ENCODE results near the gene LENG1. TPM values are rescaled to one million over a fixed set of nuclear protein-coding genes. Genes with fewer than 3 reads are reported as not detected.
"Not testable (repeated sequence)": the region's sequence is repeated elsewhere in the genome, so short reads cannot be mapped to it uniquely, and the experiment has no call there.

Gene LENG1
- total and polyA plus RNA-seq, 10 donors: 7.4 to 14.6 (median 9.0) TPM

DNA sequence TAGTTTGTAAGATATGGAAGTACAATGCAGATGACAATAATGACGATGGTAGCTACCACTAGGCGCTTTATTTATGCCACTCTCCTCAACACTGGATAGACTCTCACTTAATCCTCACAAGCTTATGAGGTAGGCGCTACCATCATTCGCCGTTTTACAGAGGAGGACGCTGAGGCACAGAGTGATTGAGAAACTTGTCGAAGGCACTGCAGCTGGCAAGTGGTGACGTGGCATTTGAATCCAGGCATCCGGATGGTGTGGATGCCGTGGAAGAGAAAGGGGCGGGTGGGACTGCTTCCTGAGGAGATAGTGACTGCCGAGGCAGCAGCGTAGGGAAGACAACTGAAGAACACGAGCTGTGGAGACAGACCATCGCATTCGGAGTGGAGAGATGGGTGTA is 39.9 kb upstream of the LENG1 start:
- H3K36me3 ChIP-seq: peaks cover 0 to 59% (median 31%) of the 10 kb centered on the region in 6 donors
- 86 to 94% (median 91%) methylated on average over 16 of the region's 16 CpGs for WGBS, 5 donors
- peak overlapping the region in 2 of 8 donors; percentile 97 to 98 for H3K27ac ChIP-seq
- H3K4me3 ChIP-seq: no peak overlapping the region
- peaks cover 27 to 53% (median 40%) of the 10 kb centered on the region in 6 donors for H3K4me1 ChIP-seq
- TF ChIP-seq POLR2AphosphoS5 (IDR thresholded peaks at IDR 0.05): peak in 1 of 3 donors; percentile 17
- TF ChIP-seq, protein P1, sequence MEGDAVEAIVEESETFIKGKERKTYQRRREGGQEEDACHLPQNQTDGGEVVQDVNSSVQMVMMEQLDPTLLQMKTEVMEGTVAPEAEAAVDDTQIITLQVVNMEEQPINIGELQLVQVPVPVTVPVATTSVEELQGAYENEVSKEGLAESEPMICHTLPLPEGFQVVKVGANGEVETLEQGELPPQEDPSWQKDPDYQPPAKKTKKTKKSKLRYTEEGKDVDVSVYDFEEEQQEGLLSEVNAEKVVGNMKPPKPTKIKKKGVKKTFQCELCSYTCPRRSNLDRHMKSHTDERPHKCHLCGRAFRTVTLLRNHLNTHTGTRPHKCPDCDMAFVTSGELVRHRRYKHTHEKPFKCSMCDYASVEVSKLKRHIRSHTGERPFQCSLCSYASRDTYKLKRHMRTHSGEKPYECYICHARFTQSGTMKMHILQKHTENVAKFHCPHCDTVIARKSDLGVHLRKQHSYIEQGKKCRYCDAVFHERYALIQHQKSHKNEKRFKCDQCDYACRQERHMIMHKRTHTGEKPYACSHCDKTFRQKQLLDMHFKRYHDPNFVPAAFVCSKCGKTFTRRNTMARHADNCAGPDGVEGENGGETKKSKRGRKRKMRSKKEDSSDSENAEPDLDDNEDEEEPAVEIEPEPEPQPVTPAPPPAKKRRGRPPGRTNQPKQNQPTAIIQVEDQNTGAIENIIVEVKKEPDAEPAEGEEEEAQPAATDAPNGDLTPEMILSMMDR (IDR thresholded peaks at IDR 0.05 in 8 of 11, conservative IDR thresholded peaks at IDR 0.05 in 3 of 11): no peak
- TF ChIP-seq POLR2A (IDR thresholded peaks at IDR 0.05): no peak
- DNase-seq: no peak
- no peaks in the 10 kb centered on the region for H3K27me3 ChIP-seq (replicated peaks in 1 of 7)
- intact Hi-C loops (cut with DNase I; ENCODE audit: low total_unique reads): no loop called here
- H3K9me3 ChIP-seq: no peaks in the 10 kb centered on the region

DNA sequence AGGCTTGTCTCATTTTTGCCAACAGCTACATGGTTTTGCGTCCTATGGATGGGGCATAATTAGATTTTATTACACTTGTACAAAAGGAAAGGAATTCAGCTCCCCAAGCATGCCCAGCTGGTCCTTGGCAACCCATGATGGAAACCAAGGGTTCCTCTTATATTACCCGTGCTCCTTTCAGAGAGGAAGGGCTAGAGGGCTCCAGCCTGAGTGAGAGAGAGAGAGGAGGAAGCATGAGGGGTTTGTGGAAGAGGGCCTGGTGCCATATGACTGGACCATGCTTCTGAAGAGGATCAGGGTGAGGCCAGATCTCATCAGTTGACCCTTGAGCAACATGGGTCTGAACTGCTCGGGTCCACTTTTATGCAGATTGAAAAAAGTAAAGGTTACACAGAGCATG is 37.6 kb upstream of the LENG1 start:
- intact Hi-C loops (cut with DNase I; ENCODE audit: low total_unique reads): no loop called here
- Histone ChIP-seq H3K4me3 (no peak overlapping the region), H3K4me1 (peaks cover 13 to 52% (median 29%) of the 10 kb centered on the region in 6 donors), H3K27me3 (replicated peaks in 1 of 7) (no peaks in the 10 kb centered on the region), H3K9me3 (no peaks in the 10 kb centered on the region), H3K27ac (peak overlapping the region in 2 of 8 donors; percentile 0 to 38), H3K36me3 (peaks cover 0 to 59% (median 25%) of the 10 kb centered on the region in 6 donors)
- WGBS, 5 donors: 78 to 93% (median 85%) methylated on average over 3 of the region's 3 CpGs
- DNase-seq: peak; percentile 16
- TF ChIP-seq POLR2A (IDR thresholded peaks at IDR 0.05) (no peak), POLR2AphosphoS5 (IDR thresholded peaks at IDR 0.05) (peak in 1 of 3 donors; percentile 19)
- TF ChIP-seq, protein P1 (IDR thresholded peaks at IDR 0.05 in 8 of 11, conservative IDR thresholded peaks at IDR 0.05 in 3 of 11): no peak

DNA sequence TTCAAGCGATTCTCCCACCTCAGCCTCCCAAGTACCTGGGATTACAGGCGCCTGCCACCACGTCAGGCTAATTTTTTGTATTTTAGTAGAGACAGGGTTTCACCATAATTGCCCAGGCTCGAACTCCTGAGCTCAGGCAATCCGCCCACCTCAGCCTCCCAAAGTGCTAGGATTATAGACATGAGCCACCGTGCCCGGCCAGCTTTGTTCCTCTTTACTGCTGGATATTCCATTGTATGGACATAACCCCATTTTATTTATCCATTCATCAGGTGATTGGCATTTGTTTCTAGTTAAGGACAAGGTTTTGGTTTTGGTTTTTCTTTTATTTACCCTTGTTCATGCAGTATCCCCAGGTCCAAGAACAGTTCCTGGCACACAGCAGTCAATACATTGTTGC is 37.0 kb upstream of the LENG1 start:
- 95 to 98% (median 96%) methylated on average over 7 of the region's 7 CpGs for WGBS, 5 donors
- Histone ChIP-seq H3K4me1 (peaks cover 13 to 52% (median 29%) of the 10 kb centered on the region in 6 donors), H3K36me3 (peaks cover 0 to 56% (median 19%) of the 10 kb centered on the region in 6 donors), H3K27ac (peak overlapping the region in 2 of 8 donors; percentile 0 to 38), H3K9me3 (no peaks in the 10 kb centered on the region), H3K4me3 (no peak overlapping the region), H3K27me3 (replicated peaks in 1 of 7) (no peaks in the 10 kb centered on the region)
- no peak for TF ChIP-seq POLR2A (IDR thresholded peaks at IDR 0.05)
- TF ChIP-seq, protein P1 (IDR thresholded peaks at IDR 0.05 in 8 of 11, conservative IDR thresholded peaks at IDR 0.05 in 3 of 11): no peak
- TF ChIP-seq POLR2AphosphoS5 (IDR thresholded peaks at IDR 0.05): no peak
- intact Hi-C loops (cut with DNase I; ENCODE audit: low total_unique reads): no loop called here
- DNase-seq: peak; percentile 50

DNA sequence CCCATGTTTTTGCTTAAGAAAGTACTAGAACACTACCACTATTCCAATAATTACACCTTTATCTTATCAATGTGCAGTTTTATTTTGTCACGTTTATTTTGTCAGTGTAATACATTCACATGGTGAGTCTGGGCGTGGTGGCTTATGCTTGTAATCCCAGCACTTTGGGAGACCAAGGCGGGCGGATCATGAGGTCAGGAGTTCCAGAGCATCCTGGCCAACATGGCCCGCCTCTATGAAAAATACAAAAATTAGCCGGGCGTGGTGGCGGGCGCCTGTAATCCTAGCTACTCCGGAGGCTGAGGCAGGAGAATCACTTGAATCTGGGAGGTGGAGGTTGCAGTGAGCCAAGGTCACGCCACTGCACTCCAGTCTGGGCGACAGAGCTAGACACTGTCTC is 34.9 kb upstream of the LENG1 start:
- 92 to 97% (median 96%) methylated on average over 12 of the region's 12 CpGs for WGBS, 5 donors
- Histone ChIP-seq H3K4me1 (peaks cover 7 to 42% (median 20%) of the 10 kb centered on the region in 6 donors), H3K36me3 (peaks cover 0 to 53% (median 18%) of the 10 kb centered on the region in 6 donors)
- peak; percentile 51 for DNase-seq
- H3K27me3 ChIP-seq (replicated peaks in 1 of 7); H3K4me3 ChIP-seq; H3K27ac ChIP-seq; intact Hi-C loops (cut with DNase I; ENCODE audit: low total_unique reads); H3K9me3 ChIP-seq: not testable (repeated sequence)

All from spleen (tissue), 11 donors.